Fibroblast of lung (primary cell): ENCODE measurements around the gene PPP4R2. TPM values are rescaled to one million over a fixed set of nuclear protein-coding genes. Genes with fewer than 3 reads are reported as not detected.
A peak's percentile ranks its signal among the peaks of the same experiment; 100 is the strongest.

ENCODE experiments used
- DNase-seq, 2 donors: peaks; one replicate each; pipeline versions ENCODE4 v3.0.0 to v3.0.0-alpha.2; 2010; ENCODE audit warnings: low read depth in 2 of 2
- H2AFZ ChIP-seq: 2 replicates; pipeline ENCODE4 v1.5.1; 2012; ENCODE audit warnings: low read length, control low read depth, inconsistent platforms
- H3K27ac ChIP-seq: 2 replicates; pipeline ENCODE4 v1.5.1; 2011; ENCODE audit warnings: low read length, control low read depth; ENCODE audit not compliant: insufficient read depth
- H3K27me3 ChIP-seq: 2 replicates; pipeline ENCODE4 v1.5.1; 2011; ENCODE audit warnings: mild to moderate bottlenecking, low read length; ENCODE audit not compliant: control insufficient read depth, insufficient read depth
- H3K36me3 ChIP-seq: 2 replicates; pipeline ENCODE4 v1.5.1; 2011; ENCODE audit warnings: low read length; ENCODE audit not compliant: control insufficient read depth, insufficient read depth
- H3K4me1 ChIP-seq: 2 replicates; pipeline ENCODE4 v1.5.1; 2011; ENCODE audit warnings: low read length; ENCODE audit not compliant: control insufficient read depth, insufficient read depth; ENCODE audit errors: extremely low read depth
- H3K4me2 ChIP-seq: 2 replicates; pipeline ENCODE4 v1.5.1; 2011; ENCODE audit warnings: low read length, control low read depth; ENCODE audit not compliant: insufficient read depth; ENCODE audit errors: extremely low read depth
- H3K4me3 ChIP-seq, 4 experiments: fragments of 200-600 bp in 1 of 4; sonication (generic) in 1 of 4; replicated peaks in 1 of 4; 2 replicates each; pipeline ENCODE4 v1.5.1; 2011 to 2016; ENCODE audit warnings: low read length in 4 of 4, low read depth in 3 of 4, mild to moderate bottlenecking in 3 of 4, control low read depth in 2 of 4, inconsistent platforms in 1 of 4, mixed read lengths in 1 of 4; ENCODE audit not compliant: insufficient read depth in 1 of 4; ENCODE audit errors: control extremely low read depth in 1 of 4
- H3K79me2 ChIP-seq: 2 replicates; pipeline ENCODE4 v1.5.1; 2012; ENCODE audit warnings: mild to moderate bottlenecking, low read length, inconsistent platforms; ENCODE audit not compliant: control insufficient read depth, insufficient read depth
- H3K9ac ChIP-seq: 2 replicates; pipeline ENCODE4 v1.5.1; 2011; ENCODE audit warnings: mild to moderate bottlenecking, low read length, control low read depth; ENCODE audit not compliant: insufficient read depth
- H3K9me3 ChIP-seq: 2 replicates; pipeline ENCODE4 v1.5.1; 2012; ENCODE audit warnings: low read depth, low read length; ENCODE audit not compliant: control insufficient read depth, insufficient read depth
- H4K20me1 ChIP-seq: 2 replicates; pipeline ENCODE4 v1.5.1; 2011; ENCODE audit warnings: low read length; ENCODE audit not compliant: control insufficient read depth, insufficient read depth; ENCODE audit errors: extremely low read depth
- EZH2 ChIP-seq: IDR thresholded peaks from 2 replicates; pipeline ENCODE4 v1.5.1; 2012; ENCODE audit warnings: low read length, control low read depth, mild to moderate bottlenecking; ENCODE audit errors: missing control alignments
- polyA plus RNA-seq, 2 donors: library from polyadenylated mRNA; depleted of rRNA in 1 of 2; stranded (reverse) in 1 of 2; unstranded in 1 of 2; fragments of >200 nt; gene quantifications; 2 replicates each; pipeline ENCODE4 v1.2.1, GENCODE V29; 2011 to 2012; ENCODE audit warnings: missing spikeins in 1 of 2
- total RNA-seq: library from RNA; depleted of rRNA; stranded (reverse); fragments of >200 nt; gene quantifications from 2 replicates; pipeline ENCODE4 v1.2.1, GENCODE V29; 2014
- TF ChIP-seq, protein P1 (sequence below), 2 donors: IDR thresholded peaks in 1 of 2; conservative IDR thresholded peaks in 1 of 2; 1 replicate in 1 of 2; 2 replicates in 1 of 2; pipeline ENCODE4 v1.5.1; 2011 to 2012; ENCODE audit warnings: low read length in 2 of 2, control low read depth in 1 of 2, inconsistent platforms in 1 of 2, low read depth in 1 of 2, mild to moderate bottlenecking in 1 of 2

The PPP4R2 gene
- total and polyA plus RNA-seq, 2 donors (not counting 1 experiment from before 2014, with no cell fraction given): 35.5 to 65.6 TPM

DNA sequence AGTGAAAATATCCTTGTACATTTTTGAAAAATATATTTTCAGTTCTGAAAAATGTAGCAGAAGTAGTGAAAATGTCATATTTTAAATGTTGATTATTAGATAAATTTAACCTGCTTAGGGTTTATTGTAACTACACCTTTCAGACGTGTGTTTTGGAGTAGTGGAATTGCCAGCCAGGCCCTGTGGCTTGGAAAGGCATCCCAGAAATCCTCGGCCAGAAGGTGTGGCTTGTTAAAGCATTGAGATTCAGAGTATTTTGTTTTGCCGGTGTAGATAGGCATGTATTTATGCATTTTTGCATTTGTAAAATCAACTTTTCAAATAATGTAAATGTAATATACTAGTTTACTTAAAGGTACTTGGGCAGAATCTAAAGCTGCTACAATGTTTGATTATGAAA, 71.8 kb downstream of the PPP4R2 start:
- Histone ChIP-seq H3K79me2 (no peaks in the 10 kb centered on the region), H3K27ac (no peak overlapping the region), H3K4me3 (no peak overlapping the region), H3K9ac (no peak overlapping the region), H3K4me2 (no peak overlapping the region), H3K9me3 (no peaks in the 10 kb centered on the region), H3K36me3 (peaks cover 2% of the 10 kb centered on the region), H3K4me1 (peaks cover 10% of the 10 kb centered on the region), H3K27me3 (no peaks in the 10 kb centered on the region), H2AFZ (no peak overlapping the region), H4K20me1 (no peaks in the 10 kb centered on the region)
- TF ChIP-seq EZH2: no peak
- TF ChIP-seq, protein P1, sequence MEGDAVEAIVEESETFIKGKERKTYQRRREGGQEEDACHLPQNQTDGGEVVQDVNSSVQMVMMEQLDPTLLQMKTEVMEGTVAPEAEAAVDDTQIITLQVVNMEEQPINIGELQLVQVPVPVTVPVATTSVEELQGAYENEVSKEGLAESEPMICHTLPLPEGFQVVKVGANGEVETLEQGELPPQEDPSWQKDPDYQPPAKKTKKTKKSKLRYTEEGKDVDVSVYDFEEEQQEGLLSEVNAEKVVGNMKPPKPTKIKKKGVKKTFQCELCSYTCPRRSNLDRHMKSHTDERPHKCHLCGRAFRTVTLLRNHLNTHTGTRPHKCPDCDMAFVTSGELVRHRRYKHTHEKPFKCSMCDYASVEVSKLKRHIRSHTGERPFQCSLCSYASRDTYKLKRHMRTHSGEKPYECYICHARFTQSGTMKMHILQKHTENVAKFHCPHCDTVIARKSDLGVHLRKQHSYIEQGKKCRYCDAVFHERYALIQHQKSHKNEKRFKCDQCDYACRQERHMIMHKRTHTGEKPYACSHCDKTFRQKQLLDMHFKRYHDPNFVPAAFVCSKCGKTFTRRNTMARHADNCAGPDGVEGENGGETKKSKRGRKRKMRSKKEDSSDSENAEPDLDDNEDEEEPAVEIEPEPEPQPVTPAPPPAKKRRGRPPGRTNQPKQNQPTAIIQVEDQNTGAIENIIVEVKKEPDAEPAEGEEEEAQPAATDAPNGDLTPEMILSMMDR (conservative IDR thresholded peaks at IDR 0.05 in 1 of 2, IDR thresholded peaks at IDR 0.05 in 1 of 2; ENCODE audit: low read depth in 1 of 2, low read length in 2 of 2): no peak
- peak in 1 of 2 donors; percentile 44 for DNase-seq

DNA sequence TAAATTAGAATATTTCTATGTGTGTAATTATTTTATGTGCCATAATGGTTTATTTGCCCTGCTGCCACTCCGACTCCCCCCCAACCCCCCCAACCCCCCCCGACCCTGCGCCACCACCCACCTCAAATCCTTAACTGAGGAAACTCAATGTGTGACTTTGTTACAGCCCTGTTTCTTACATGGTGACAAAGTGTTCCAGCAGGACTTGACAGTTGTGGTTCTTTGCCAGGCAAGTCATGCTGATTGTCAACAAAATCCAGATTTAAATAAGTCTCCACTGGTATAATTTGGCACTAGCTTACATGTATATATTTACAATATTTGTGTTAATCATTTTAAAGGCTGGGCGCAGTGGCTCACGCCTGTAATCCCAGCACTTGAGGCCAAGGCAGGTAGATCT, 72.6 kb downstream of the PPP4R2 start:
- Histone ChIP-seq H3K9ac (no peak overlapping the region), H3K4me1 (peaks cover 11% of the 10 kb centered on the region), H3K27me3 (no peaks in the 10 kb centered on the region), H3K36me3 (peaks cover 2% of the 10 kb centered on the region), H3K4me3 (no peak overlapping the region), H4K20me1 (no peaks in the 10 kb centered on the region), H2AFZ (no peak overlapping the region), H3K4me2 (no peak overlapping the region), H3K79me2 (no peaks in the 10 kb centered on the region), H3K9me3 (no peaks in the 10 kb centered on the region), H3K27ac (no peak overlapping the region)
- DNase-seq: no peak
- TF ChIP-seq, protein P1 (conservative IDR thresholded peaks at IDR 0.05 in 1 of 2, IDR thresholded peaks at IDR 0.05 in 1 of 2; ENCODE audit: low read depth in 1 of 2, low read length in 2 of 2): no peak
- TF ChIP-seq EZH2: no peak

DNA sequence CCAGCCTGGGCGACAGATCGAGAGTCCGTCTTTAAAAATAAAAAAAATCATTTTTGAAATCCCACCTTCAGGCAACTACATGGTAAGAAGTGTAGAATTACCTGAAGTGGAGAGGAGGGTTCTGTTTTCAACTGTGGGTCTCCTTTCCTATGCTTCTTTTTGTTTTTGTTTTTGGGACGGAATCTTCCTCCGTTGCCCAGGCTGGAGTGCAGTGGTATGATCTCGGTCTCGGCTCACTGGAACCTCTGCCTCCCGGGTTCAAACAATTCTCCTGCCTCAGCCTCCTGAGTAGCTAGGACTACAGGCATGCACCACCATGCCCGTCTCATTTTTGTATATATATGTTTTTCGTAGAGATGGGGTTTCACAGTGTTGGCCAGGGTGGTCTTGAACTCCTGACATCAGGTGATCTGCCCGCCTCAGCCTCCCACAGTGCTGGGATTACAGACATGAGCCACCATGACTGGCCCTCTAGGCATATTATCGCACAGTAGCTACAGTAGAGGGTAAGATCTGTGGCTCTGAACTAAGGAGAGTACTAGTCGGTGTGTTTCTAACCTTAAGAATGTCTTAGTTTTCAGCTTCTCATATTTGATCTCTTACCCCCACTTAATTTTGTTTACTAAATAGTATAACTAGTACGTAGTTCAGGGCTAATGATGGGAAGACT, 73.3 kb downstream of the PPP4R2 start:
- Histone ChIP-seq H3K9me3 (no peaks in the 10 kb centered on the region), H2AFZ (no peak overlapping the region), H3K4me1 (peaks cover 11% of the 10 kb centered on the region), H3K36me3 (peaks cover under 1% of the 10 kb centered on the region), H4K20me1 (no peaks in the 10 kb centered on the region), H3K4me2 (no peak overlapping the region), H3K4me3 (no peak overlapping the region), H3K27me3 (no peaks in the 10 kb centered on the region), H3K79me2 (no peaks in the 10 kb centered on the region), H3K9ac (no peak overlapping the region), H3K27ac (no peak overlapping the region)
- no peak for TF ChIP-seq EZH2
- TF ChIP-seq, protein P1 (conservative IDR thresholded peaks at IDR 0.05 in 1 of 2, IDR thresholded peaks at IDR 0.05 in 1 of 2; ENCODE audit: low read depth in 1 of 2, low read length in 2 of 2): no peak
- no peak for DNase-seq
